Upper lobe of right lung (tissue), 1 donor: ENCODE data around the gene CEACAM7. TPM values are rescaled to one million over a fixed set of nuclear protein-coding genes. Genes with fewer than 3 reads are reported as not detected.

ENCODE experiments used
- ATAC-seq: fragments of 200-7000 bp; cut with Tn5 transposase; one replicate; pipeline ENCODE4 v1.9.1; 2020; ENCODE audit warnings: mild to moderate bottlenecking, moderate library complexity
- DNase-seq: peaks from one replicate; pipeline ENCODE4 v3.0.0-alpha.2; 2020
- H3K27ac ChIP-seq: fragments of 200-600 bp; one replicate; pipeline ENCODE4 v1.8.0; 2022
- H3K27me3 ChIP-seq: fragments of 200-600 bp; one replicate; pipeline ENCODE4 v1.8.0; 2022; ENCODE audit warnings: mild to moderate bottlenecking
- H3K36me3 ChIP-seq: fragments of 200-600 bp; one replicate; pipeline ENCODE4 v1.8.0; 2022
- H3K4me1 ChIP-seq: fragments of 200-600 bp; one replicate; pipeline ENCODE4 v1.8.0; 2022
- H3K4me3 ChIP-seq: fragments of 200-600 bp; one replicate; pipeline ENCODE4 v1.8.0; 2022; ENCODE audit warnings: mild to moderate bottlenecking
- H3K9me3 ChIP-seq: fragments of 200-600 bp; one replicate; pipeline ENCODE4 v1.8.0; 2022
- CTCF ChIP-seq: fragments of 200-600 bp; IDR thresholded peaks from one replicate; pipeline ENCODE4 v1.8.0; 2022; ENCODE audit warnings: antibody characterized with exemption
- intact Hi-C: fragments of 100-400 bp; cut with DNase I; formaldehyde crosslinking; loops from one replicate; pipeline ENCODE4 v1.11.0; 2022
- total RNA-seq: library from RNA; stranded (reverse); fragmentation: NEBNext Ultra II Directional; extraction: Animal tissue kit (Norgen Biotek cat#: 25700); gene quantifications from one replicate; pipeline ENCODE4 v1.2.1, GENCODE V29; 2021
- donor health status: DM: no; HTN: yes; CAD: no; lungs with severe emphysema.

The CEACAM7 gene
- total RNA-seq, 1 donor from 2014 or later = not detected

GRCh38 chr19:41702171-41702651, 14.1 kb upstream of the CEACAM7 start:
- Histone ChIP-seq H3K27ac (no peak overlapping the region), H3K27me3 (peaks cover 7% of the 10 kb centered on the region), H3K4me1 (no peaks in the 10 kb centered on the region), H3K9me3 (no peaks in the 10 kb centered on the region), H3K36me3 (no peaks in the 10 kb centered on the region), H3K4me3 (no peak overlapping the region)
- ATAC-seq = no peak
- no peak for TF ChIP-seq CTCF
- DNase-seq = no peak
- intact Hi-C loops = no loop called here

DNA sequence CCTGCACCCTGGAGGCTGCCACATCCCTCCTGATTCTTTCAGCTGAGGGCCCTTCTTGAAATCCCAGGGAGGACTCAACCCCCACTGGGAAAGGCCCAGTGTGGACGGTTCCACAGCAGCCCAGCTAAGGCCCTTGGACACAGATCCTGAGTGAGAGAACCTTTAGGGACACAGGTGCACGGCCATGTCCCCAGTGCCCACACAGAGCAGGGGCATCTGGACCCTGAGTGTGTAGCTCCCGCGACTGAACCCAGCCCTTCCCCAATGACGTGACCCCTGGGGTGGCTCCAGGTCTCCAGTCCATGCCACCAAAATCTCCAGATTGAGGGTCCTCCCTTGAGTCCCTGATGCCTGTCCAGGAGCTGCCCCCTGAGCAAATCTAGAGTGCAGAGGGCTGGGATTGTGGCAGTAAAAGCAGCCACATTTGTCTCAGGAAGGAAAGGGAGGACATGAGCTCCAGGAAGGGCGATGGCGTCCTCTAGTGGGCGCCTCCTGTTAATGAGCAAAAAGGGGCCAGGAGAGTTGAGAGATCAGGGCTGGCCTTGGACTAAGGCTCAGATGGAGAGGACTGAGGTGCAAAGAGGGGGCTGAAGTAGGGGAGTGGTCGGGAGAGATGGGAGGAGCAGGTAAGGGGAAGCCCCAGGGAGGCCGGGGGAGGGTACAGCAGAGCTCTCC, 13.5 kb upstream of the CEACAM7 start:
- peak; percentile 57 for DNase-seq
- Histone ChIP-seq H3K27ac (no peak overlapping the region), H3K4me3 (no peak overlapping the region), H3K36me3 (no peaks in the 10 kb centered on the region), H3K4me1 (no peaks in the 10 kb centered on the region), H3K27me3 (peaks cover 7% of the 10 kb centered on the region), H3K9me3 (no peaks in the 10 kb centered on the region)
- peak; percentile 19 for TF ChIP-seq CTCF
- ATAC-seq = no peak
- intact Hi-C loops = no loop called here

GRCh38 chr19:41700381-41701195, 12.5 kb upstream of the CEACAM7 start:
- ATAC-seq (no peak), DNase-seq (no peak)
- Histone ChIP-seq H3K27ac (no peak overlapping the region), H3K4me1 (no peaks in the 10 kb centered on the region), H3K4me3 (no peak overlapping the region), H3K36me3 (no peaks in the 10 kb centered on the region), H3K27me3 (peaks cover 7% of the 10 kb centered on the region), H3K9me3 (no peaks in the 10 kb centered on the region)
- no peak for TF ChIP-seq CTCF
- intact Hi-C loops = no loop called here

DNA sequence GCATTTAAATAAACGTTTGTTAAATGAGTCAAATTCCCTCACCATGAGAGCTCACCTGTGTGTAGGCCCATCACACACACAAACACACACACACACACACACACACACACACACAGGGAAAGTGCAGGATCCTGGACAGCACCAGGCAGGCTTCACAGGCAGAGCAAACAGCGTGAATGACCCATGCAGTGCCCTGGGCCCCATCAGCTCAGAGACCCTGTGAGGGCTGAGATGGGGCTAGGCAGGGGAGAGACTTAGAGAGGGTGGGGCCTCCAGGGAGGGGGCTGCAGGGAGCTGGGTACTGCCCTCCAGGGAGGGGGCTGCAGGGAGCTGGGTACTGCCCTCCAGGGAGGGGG, 11.9 kb upstream of the CEACAM7 start:
- no peak for TF ChIP-seq CTCF
- Histone ChIP-seq H3K4me3 (no peak overlapping the region), H3K9me3 (no peaks in the 10 kb centered on the region), H3K36me3 (no peaks in the 10 kb centered on the region), H3K4me1 (no peaks in the 10 kb centered on the region), H3K27me3 (peaks cover 7% of the 10 kb centered on the region), H3K27ac (no peak overlapping the region)
- intact Hi-C loops = no loop called here
- ATAC-seq (no peak), DNase-seq (no peak)

- intact Hi-C loops = no loop called here
- Histone ChIP-seq H3K27ac (no peak overlapping the region), H3K27me3 (peaks cover 1% of the 10 kb centered on the region), H3K36me3 (no peaks in the 10 kb centered on the region), H3K4me1 (no peaks in the 10 kb centered on the region), H3K4me3 (no peak overlapping the region), H3K9me3 (no peaks in the 10 kb centered on the region)
- no peak for ATAC-seq
- DNase-seq = no peak
- no peak for TF ChIP-seq CTCF
These were observed 11.3 kb upstream of the CEACAM7 start for GRCh38 chr19:41699231-41699967.
